HEK293T (cell line): ENCODE results near the gene JMJD6.

Experiments
- BHLHE40 ChIP-seq: fragments of 450-650 bp; IDR thresholded peaks from 2 replicates; pipeline ENCODE4 v1.6.1; 2016; ENCODE audit warnings: mild to moderate bottlenecking, moderate library complexity, borderline replicate concordance
- FOXK2 ChIP-seq: fragments of 450-650 bp; IDR thresholded peaks from 2 replicates; pipeline ENCODE4 v1.6.1; 2016; ENCODE audit warnings: mild to moderate bottlenecking
- FOXM1 ChIP-seq: fragments of 450-650 bp; IDR thresholded peaks from 2 replicates; pipeline ENCODE4 v1.6.1; 2017; ENCODE audit warnings: mild to moderate bottlenecking, borderline replicate concordance
- HDGF ChIP-seq: fragments of 450-650 bp; IDR thresholded peaks from 2 replicates; pipeline ENCODE4 v1.6.1; 2017; ENCODE audit warnings: antibody characterized with exemption, borderline replicate concordance
- LEF1 ChIP-seq: fragments of 450-650 bp; IDR thresholded peaks from 2 replicates; pipeline ENCODE4 v1.6.1; 2017; ENCODE audit warnings: mild to moderate bottlenecking, borderline replicate concordance
- PKNOX1 ChIP-seq: fragments of 450-650 bp; IDR thresholded peaks from 2 replicates; pipeline ENCODE4 v1.6.1; 2016
- SP1 ChIP-seq: fragments of 450-650 bp; IDR thresholded peaks from 2 replicates; pipeline ENCODE4 v1.6.1; 2017
- SUZ12 ChIP-seq: fragments of 450-650 bp; IDR thresholded peaks from 2 replicates; pipeline ENCODE4 v1.6.1; 2016; ENCODE audit warnings: mild to moderate bottlenecking

DNA sequence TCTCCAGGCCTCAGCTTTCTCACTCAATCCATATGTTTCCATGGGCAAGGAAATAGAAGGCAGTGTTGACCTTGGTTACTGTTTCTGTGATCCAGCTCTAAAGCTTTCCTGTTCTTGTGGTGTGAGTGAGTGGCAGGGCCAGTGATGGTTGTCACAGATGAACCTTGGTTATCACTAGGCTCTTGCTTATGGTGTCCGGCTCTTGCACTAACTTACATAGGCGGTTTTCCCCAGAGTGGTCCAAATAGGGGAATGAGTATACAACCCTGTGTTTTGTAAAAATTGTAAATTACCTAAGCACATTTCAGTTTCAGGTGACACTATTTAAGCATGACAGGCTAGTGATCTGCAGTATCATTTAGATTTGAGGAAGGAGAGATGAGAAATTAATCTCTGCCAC, 18.3 kb upstream of the JMJD6 start:
- TF ChIP-seq FOXK2 (no peak), LEF1 (no peak), FOXM1 (no peak), BHLHE40 (no peak), SUZ12 (no peak), SP1 (no peak), HDGF (no peak), PKNOX1 (no peak)
